ENCODE measurements around the gene ASAH2.

GRCh38 chr10:50289196-50289595 lies 37.9 kb upstream of the ASAH2 start:
- TF ChIP-seq CTCF (IDR thresholded peaks at IDR 0.05; ENCODE audit: insufficient read depth, low read length, poor library complexity, severe bottlenecking) = no peak
- TF ChIP-seq EZH2phosphoT487 (conservative IDR thresholded peaks at IDR 0.05; ENCODE audit: low read length) = no peak
